Right ventricle myocardium superior (tissue), 1 donor: ENCODE measurements around the gene AP2A2. TPM values are rescaled to one million over a fixed set of nuclear protein-coding genes. Genes with fewer than 3 reads are reported as not detected.

Experiments used
- ATAC-seq: fragments of 200-7000 bp; cut with Tn5 transposase; one replicate; pipeline ENCODE4 v1.9.1; 2020; ENCODE audit warnings: mild to moderate bottlenecking; ENCODE audit not compliant: poor library complexity
- DNase-seq: peaks from one replicate; pipeline ENCODE4 v3.0.0-alpha.2; 2020
- intact Hi-C: fragments of 100-400 bp; cut with DNase I; formaldehyde crosslinking; loops from one replicate; pipeline ENCODE4 v1.11.2; 2022
- total RNA-seq: library from RNA; stranded (reverse); fragmentation: NEBNext Ultra II Directional; extraction: Animal tissue kit (Norgen Biotek cat#: 25700); gene quantifications from one replicate; pipeline ENCODE4 v1.2.1, GENCODE V29; 2021
- donor health status: DM: no; HTN: yes; CAD: no; lungs with severe emphysema.

The AP2A2 gene
- total RNA-seq, 1 donor from 2014 or later: 53.5 TPM

DNA sequence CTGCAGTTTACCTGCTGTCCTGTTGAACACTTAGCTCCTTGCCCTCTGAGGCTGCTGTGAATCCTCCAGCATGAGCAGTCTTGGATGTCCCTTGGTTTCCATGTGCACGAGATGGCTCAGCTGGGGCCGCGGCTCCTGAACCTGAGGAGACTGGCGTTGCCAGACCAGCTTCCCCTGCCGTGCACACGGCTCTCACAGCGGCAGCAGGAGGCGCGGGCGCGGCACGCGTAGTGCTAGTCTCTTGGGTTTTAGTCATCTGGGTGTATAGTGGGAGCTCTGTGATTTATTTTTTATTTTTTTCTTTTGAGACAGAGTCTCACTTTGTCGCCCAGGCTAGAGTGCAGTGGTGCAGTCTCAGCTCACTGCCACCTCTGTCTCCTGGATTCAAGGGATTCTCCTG is 56.1 kb downstream of the AP2A2 start:
- DNase-seq (no peak), ATAC-seq (no peak)
- intact Hi-C loops: no loop called here

DNA sequence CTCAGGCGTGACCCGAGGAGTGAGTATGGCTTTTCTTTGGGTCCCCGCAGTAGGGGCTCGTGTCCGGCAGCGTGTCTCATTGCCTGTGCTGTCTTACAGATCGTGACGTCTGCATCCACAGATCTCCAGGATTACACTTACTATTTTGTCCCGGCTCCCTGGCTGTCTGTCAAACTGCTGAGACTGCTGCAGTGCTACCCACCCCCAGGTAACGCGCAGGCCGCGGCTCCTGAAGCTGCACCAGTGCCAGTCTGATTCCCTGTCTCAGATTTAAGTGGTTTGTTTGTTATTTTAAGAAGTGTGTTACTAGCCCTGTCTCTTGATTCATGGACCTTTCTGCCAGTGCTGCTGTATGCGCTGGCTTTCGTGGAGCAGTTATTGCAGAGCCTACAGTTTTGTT is 58.9 kb downstream of the AP2A2 start:
- intact Hi-C loops: no loop called here
- ATAC-seq: no peak
- no peak for DNase-seq

DNA sequence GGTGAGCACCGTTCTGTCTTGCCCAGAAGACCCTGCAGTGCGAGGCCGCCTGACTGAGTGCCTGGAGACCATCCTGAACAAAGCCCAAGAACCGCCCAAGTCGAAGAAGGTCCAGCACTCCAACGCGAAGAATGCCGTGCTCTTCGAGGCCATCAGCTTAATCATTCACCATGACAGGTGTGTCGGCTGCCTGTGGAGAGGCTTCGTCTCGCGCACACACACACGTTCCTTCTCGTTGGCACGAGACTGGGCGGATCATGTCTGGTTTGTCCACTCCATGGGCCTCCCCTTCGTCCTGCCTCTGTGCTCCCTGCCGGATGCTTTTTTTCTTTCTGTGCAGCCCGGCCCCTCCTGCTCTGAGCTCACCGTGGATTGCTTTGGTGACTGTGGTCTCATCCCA is 59.7 kb downstream of the AP2A2 start:
- ATAC-seq (no peak), DNase-seq (no peak)
- intact Hi-C loops: no loop called here

DNA sequence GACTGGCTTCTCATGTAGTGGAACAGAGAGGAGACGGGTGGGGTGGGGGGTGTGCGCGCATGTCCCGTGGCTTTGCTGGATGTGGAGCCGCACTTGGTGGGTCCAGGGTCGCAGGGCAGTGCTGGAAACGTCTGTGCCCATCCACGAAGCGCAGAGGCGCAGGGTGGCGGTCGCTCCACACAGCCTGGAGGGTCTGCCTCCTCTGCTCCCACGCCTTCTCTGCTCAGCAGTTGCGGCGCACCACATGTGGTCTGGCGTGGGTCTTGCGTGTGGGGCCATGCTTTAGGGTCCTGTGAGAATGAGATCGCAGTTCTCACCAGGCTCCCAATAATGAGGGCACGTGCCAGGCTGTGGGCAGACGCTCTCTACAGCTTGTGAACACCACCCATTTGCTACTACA is 60.2 kb downstream of the AP2A2 start:
- DNase-seq: no peak
- intact Hi-C loops: no loop called here
- ATAC-seq: no peak

DNA sequence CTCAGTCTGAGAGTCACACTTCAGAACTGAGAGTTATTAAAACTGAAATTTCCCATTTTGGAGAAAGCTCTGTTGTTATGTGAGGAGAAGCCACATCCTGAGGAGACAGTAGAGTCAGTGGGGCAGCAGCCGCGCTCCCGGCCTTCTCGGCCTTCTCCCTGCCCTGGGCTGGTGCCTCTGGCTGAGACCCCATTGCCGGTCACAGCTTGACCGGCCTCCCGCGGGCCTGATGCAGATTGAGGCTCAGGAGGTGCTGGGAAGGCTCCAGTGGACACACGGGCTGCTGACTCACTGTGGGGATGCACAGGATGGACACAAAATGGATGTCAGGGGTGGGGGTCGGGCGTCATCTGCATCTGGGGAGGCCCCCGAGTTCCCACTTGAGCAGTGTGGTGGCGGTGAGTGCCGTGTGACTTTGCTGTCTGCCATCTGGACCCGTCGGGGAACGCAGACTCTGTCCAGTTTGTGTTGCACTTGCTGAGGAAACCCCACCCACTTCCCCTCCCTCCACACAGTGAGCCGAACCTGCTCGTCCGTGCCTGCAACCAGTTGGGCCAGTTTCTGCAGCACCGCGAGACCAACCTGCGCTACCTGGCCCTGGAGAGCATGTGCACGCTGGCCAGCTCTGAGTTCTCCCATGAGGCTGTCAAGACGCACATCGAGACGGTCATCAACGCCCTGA is 60.7 kb downstream of the AP2A2 start:
- DNase-seq: no peak
- peak; percentile 13 for ATAC-seq
- intact Hi-C loops: no loop called here

DNA sequence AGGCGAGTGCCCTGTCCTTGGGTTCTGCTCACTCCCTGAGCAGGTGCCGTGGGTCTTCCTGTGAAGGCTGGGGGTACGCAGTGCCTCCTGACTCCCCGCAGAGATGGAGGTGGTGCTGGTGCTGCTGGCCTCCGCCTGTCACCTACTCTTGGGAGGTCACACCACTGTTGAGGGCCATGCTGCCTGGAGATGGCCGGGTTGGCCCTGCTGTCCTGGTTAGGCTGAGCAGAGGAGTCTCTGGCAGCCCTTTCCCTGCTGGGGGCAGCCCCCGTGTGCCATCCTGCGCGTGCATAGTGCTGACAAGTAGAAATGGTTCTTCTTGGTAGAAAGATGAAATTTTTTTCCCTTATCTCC is 61.3 kb downstream of the AP2A2 start:
- ATAC-seq (no peak), DNase-seq (no peak)
- intact Hi-C loops: no loop called here

DNA sequence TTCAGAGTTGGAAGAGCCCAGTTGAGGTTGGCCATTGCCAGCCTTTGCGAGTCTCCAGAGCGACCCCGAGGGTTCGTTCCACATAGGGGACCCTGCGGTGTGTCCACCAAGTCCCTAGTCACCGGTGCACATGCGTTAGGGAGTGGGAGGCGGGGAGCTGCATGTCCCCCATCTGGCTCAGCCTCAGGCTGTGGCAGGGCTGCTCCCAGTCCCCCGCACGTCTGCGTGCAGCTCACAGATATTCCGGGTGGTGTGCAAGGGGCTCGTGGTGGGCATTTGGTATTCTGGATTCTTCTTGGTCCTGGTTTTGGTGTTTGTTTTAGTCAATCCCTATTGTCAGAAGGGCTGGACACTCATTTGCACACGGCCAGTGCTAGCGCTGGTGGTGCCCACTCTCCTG is 62.0 kb downstream of the AP2A2 start:
- no peak for DNase-seq
- intact Hi-C loops: no loop called here
- ATAC-seq: no peak

DNA sequence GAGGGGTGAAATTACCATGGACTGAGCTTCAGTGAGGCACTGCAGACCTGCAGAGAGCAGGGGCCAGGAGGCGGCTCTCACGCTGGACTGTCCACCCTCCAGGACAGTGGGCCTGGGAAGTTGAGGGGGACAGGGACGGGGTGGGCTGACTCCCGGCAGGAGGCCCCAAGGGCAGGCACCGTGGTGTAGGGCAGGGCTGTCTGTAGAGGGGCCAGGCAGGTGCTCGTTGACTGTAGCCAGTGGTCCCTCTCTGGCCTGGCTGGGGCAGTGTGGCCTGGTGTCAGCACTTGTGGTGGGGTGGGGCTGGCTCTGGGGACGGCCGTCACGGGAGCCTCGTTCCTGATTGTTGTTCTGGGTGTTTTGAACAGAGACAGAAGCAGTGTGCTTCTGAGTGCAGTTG is 64.4 kb downstream of the AP2A2 start:
- ATAC-seq (no peak), DNase-seq (no peak)
- intact Hi-C loops: no loop called here

DNA sequence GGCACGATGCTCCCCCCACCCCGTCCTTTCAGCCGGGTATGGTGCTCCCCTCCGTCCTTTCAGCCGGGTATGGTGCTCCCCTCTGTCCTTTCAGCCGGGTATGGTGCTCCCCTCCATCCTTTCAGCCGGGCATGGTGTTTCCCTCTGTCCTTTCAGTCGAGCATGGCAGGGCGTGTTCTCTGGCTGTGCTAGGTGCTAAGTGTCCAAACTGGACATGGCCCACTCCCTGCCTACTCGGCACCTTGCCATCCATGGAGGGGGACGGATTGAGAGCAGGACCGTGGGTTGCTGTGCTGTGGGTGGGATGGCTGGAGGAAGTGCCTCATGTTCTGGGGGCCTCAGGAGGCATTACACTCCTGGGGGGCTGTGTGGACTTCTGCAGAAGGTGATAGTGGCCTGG is 65.4 kb downstream of the AP2A2 start:
- DNase-seq: no peak
- ATAC-seq: no peak
- intact Hi-C loops: no loop called here

DNA sequence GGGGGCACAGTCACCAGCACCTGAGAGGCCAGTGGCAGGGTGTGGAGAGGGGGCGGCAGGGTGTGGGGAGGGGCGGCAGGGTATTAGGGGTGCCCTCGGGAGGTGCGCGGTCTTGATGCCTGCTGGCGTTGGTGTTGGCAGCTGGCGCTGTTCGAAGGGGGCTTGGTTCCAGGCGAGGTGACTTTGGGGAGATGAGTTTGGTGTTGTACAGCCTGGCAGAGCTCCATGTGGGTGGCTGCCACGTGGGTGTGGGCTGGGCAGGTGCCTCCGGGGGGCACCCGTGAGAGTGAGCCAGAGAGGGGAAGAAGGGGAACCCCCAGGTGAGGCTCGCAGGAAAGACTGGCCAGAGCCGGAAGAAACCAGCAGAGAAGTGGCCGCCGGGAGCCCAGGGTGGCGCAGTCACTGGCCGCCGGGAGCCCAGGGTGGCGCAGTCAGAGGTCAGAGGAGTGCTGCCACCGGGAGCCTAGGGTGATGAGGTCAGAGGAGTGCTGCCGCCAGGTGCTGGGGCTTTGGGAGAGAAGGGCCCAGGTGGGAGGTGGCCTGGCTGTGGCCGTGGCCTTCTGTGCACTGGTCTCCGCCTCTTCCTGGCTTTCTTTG is 66.1 kb downstream of the AP2A2 start:
- intact Hi-C loops: no loop called here
- DNase-seq: no peak
- ATAC-seq: no peak

DNA sequence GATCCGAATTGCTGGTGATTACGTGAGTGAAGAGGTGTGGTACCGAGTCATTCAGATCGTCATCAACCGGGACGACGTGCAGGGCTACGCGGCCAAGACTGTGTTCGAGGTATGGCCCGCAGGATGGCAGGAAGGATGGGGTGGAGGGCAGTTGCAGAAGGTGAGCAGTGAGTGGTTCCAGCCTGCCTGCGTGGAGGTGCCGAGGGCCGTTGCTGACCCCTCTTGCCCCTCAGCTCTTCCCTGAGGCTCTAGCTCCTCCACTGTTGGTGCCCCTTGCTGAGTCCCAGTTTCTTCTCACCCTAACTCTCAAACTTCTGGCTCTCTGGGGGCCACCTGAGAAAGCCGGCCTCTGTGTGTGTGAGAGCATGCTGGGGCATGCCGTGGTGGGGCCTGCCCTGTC is 66.9 kb downstream of the AP2A2 start:
- DNase-seq (no peak), ATAC-seq (no peak)

DNA sequence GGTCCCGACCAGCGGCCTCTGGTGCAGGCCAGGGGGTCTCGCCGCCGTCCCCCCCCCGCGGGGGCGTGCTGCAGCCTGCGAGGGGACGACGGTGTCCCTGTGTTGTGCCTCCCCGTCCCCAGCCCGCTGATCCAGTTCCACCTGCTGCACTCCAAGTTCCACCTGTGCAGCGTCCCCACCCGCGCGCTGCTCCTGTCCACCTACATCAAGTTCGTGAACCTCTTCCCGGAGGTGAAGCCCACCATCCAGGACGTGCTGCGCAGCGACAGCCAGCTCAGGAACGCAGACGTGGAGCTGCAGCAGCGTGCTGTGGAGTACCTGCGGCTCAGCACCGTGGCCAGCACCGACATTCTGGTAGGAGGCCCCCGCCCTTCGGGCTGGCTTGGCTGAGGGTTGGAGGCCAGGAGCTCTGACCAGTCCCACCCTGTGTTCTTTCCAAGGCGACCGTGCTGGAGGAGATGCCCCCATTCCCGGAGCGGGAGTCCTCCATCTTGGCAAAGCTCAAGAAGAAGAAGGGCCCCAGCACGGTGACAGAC is 68.0 kb downstream of the AP2A2 start:
- intact Hi-C loops: no loop called here
- DNase-seq (no peak), ATAC-seq (no peak)

More for the DNA sequence above, 66.9 kb downstream of the AP2A2 start:
- intact Hi-C loops: no loop called here

DNA sequence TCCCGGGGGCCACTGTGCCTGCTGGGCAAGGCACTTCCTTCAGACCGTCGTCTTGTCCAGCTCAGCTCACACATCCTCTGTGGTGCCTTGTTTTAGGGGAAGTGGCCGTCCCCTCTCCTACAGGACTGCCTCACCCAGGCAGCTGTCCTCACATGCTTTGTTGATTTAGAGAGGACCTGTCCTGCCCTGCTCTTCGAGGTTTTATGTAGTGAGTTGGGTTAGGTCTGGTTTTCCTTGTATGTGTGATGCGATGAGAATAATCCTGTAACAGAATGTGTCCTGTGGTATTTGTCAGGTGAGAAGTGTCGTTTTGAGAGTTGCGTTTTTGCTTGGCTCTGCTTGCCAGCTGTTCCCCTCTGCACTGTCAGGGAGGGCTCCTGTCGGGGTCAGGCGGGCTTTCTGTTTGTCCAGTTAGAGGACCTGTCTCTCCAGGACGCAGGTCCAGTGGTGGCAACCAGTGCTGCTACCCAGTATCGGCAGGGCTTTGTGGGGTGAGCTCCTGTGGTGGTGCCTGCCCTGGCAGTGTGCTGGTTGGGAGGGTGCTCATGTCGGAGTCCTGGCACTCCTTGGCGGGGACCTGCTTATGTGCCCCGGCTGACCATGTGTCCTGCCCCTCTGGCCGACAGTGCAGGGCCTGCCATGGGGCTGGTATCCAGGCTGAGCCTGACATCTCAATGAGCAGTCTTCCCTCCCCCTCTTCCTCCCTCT is 69.5 kb downstream of the AP2A2 start:
- ATAC-seq (no peak), DNase-seq (no peak)
- intact Hi-C loops: no loop called here

DNA sequence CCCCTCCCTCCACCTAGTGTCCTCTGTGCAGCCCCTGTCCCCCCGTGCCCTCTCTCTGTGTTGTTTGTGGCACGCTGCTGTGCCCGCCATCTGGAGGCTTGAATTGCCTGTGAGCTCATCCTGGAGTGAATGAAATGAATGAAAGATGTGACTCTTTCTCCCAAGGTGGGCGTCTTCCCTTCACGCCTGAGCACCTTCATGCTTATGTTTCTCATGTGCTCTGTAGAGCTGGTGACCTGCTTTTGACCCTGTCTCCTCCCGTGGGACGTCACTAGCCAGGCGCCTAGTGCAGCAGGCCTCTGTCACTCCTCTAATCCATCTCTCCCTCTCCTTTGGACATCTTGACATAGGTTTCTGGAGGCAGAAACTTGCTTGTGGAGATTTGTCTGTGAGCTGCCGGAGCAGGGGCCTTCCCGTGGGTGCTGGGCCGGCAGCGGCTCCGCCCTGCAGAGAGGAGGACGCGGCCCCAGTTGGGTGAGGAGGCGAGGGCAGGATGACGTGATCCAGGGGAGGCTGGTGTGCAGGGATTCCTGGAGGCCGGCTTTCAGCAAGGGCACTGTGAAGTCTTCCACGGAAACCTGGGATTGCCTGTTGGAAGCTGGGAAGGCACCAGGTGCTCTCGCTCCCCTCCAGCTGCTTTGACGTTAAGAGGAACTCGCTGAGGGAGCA is 70.2 kb downstream of the AP2A2 start:
- DNase-seq: no peak
- ATAC-seq: no peak
- intact Hi-C loops: no loop called here

DNA sequence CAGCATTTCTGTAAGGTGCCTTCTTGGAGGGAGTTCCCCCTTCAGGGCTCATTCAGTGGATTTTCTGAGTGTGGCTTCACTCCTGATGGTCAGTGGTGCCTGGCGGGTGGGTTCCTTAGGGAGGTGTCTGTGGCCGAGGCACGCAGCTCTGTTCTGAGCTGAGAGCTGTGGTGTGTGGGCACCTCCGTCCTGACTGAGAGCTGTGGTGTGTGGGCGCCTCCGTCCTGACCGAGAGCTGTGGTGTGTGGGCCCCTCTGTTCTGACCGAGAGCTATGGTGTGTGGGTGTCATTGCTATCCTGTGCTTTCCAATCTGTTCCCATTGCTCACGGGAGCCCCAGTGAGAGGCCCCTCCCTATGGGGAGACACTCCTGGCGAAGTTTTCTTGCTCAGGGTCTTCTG is 71.0 kb downstream of the AP2A2 start:
- DNase-seq (no peak), ATAC-seq (no peak)
- intact Hi-C loops: no loop called here

DNA sequence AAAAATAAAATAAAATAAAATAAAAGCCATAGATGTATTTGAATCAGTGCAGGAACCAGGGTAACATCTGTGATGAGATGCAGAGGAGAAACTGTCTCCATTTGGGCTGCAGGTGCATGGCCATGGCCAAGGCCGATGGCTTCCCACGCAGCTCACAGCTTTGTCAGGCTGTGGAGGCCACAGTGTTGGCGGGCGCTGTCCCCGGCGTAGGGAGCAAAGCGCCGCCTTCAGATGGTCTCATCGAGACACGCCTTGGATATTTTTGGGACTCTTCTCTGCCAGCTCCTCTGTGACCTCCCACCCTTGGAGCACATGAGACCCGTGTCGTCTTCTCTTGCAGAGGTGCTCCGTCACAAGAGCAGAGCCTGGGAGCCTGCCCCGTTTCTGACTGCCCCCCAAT is 72.2 kb downstream of the AP2A2 start:
- DNase-seq: no peak
- intact Hi-C loops: no loop called here
- ATAC-seq: no peak

DNA sequence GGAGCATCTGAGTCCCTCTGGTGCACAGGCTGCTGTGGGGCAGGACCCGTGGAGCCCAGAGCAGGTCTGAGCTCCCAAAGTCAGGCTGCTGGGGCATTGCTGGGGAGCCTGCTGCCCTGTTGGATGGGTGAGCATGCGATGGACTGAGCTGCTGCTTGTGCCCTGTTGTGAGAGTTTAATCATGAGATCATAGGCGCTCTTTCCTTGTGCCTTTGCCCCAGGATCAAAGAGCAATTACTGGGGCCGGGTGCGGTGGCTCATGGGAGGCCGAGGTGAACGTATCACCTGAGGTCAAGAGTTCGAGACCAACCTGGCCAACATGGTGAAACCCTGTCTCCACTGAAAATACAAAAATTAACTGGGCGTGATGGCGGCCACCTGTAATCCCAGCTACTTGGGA is 73.3 kb downstream of the AP2A2 start:
- intact Hi-C loops: no loop called here
- no peak for ATAC-seq
- DNase-seq: no peak

DNA sequence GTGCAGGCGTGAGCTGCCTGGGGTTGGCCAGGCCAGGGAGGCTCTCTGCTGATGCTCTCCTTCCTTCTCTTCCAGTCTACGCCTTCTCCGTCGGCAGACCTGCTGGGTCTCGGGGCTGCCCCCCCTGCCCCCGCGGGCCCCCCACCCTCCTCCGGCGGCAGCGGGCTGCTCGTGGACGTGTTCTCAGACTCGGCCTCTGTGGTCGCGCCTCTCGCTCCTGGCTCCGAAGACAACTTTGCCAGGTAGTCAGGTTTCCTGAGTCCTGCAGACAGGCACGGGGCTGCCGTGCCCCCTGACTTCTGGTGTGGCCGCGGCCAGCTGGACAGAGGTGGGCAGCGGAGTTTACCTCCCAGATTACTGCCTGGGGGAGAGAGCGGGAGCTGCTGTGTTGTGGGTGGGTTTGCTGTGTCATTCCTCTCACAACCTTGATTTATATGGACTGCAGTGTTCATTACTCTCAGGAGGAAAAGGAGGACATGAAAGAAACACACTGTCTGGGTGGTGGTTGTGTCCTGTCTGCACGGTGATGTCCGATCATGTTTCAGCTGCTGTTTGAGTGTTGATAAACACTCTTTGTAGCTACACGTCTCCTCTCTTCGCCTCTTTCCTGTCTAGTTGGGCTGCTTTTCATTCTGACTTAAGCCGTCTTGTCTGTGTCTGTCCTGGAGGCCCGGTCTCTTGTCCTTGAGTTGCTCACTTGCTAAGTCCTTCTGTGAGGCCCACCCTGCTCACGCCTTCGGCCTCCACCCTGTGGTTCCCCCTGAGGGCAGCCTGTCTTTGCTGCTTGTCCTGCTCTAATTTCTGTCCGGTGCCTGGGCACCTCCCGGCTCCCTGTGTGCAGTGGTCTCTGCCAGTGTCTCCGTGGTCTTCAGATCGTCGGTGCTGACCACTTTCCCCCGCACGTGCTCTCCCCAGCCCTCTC is 74.9 kb downstream of the AP2A2 start:
- intact Hi-C loops: no loop called here
- no peak for ATAC-seq
- no peak for DNase-seq
